Fibroblast of mammary gland (primary cell): ENCODE measurements around the gene SFT2D3.

Experiments used
- DNase-seq: peaks from one replicate; pipeline ENCODE4 v3.0.0-alpha.2; 2010; ENCODE audit warnings: low read depth
- H3K4me3 ChIP-seq: 2 replicates; pipeline ENCODE4 v1.5.1; 2011; ENCODE audit warnings: low read depth, mild to moderate bottlenecking, low read length, moderate library complexity; ENCODE audit not compliant: control insufficient read depth
- CTCF ChIP-seq: conservative IDR thresholded peaks from 2 replicates; pipeline ENCODE4 v1.5.1; 2011; ENCODE audit warnings: low read depth, low read length, inconsistent platforms; ENCODE audit not compliant: control insufficient read depth, insufficient read depth

SFT2D3 gene

GRCh38 chr2:127753374-127753773, 52.1 kb downstream of the SFT2D3 start:
- no peak overlapping the region for H3K4me3 ChIP-seq
- no peak for TF ChIP-seq CTCF
- no peak for DNase-seq

GRCh38 chr2:127754186-127754585, 52.9 kb downstream of the SFT2D3 start:
- TF ChIP-seq CTCF = no peak
- no peak overlapping the region for H3K4me3 ChIP-seq
- no peak for DNase-seq
